Osteoblast (primary cell): Measurements from ENCODE around the gene RPS14. TPM values are rescaled to one million over a fixed set of nuclear protein-coding genes. Genes with fewer than 3 reads are reported as not detected.

Experiments used
- DNase-seq: peaks from one replicate; pipeline ENCODE4 v3.0.0; 2011; ENCODE audit warnings: low spot score, mixed read lengths; ENCODE audit not compliant: insufficient read length; ENCODE audit errors: missing footprints
- H2AFZ ChIP-seq: 2 replicates; pipeline ENCODE4 v1.6.0; 2011; ENCODE audit warnings: mild to moderate bottlenecking, low read length
- H3K27ac ChIP-seq: 2 replicates; pipeline ENCODE4 v1.5.1; 2011; ENCODE audit warnings: mild to moderate bottlenecking, low read depth, low read length, moderate library complexity
- H3K27me3 ChIP-seq: 2 replicates; pipeline ENCODE4 v1.6.0; 2012; ENCODE audit warnings: mild to moderate bottlenecking, control low read depth, inconsistent platforms, low read length, moderate library complexity; ENCODE audit not compliant: insufficient read depth
- H3K36me3 ChIP-seq: 2 replicates; pipeline ENCODE4 v1.5.1; 2011; ENCODE audit warnings: mild to moderate bottlenecking, low read length, control low read depth, moderate library complexity; ENCODE audit not compliant: insufficient read depth
- H3K4me1 ChIP-seq: 2 replicates; pipeline ENCODE4 v1.5.1; 2011; ENCODE audit warnings: mild to moderate bottlenecking, low read length, control low read depth, moderate library complexity; ENCODE audit not compliant: insufficient read depth
- H3K4me2 ChIP-seq: 2 replicates; pipeline ENCODE4 v1.6.0; 2011; ENCODE audit warnings: mild to moderate bottlenecking, low read length; ENCODE audit not compliant: insufficient read depth
- H3K4me3 ChIP-seq: fragments of 200-600 bp; sonication (generic); 3 replicates; pipeline ENCODE4 v1.5.1; 2012; ENCODE audit warnings: mild to moderate bottlenecking, low read length, inconsistent platforms; ENCODE audit not compliant: insufficient read depth
- H3K79me2 ChIP-seq: 2 replicates; pipeline ENCODE4 v1.6.0; 2012; ENCODE audit warnings: mild to moderate bottlenecking, low read length, control low read depth, inconsistent platforms; ENCODE audit not compliant: insufficient read depth
- H3K9me3 ChIP-seq: 2 replicates; pipeline ENCODE4 v1.5.1; 2011; ENCODE audit warnings: low read depth, low read length, control low read depth
- H4K20me1 ChIP-seq: 2 replicates; pipeline ENCODE4 v1.6.0; 2012; ENCODE audit warnings: mild to moderate bottlenecking, low read length, control low read depth; ENCODE audit not compliant: insufficient read depth
- total RNA-seq: library from RNA; depleted of rRNA; stranded (reverse); fragments of >200 nt; gene quantifications from 2 replicates; pipeline ENCODE4 v1.2.3, GENCODE V29; 2012
- TF ChIP-seq, protein P1 (sequence below): IDR thresholded peaks from 2 replicates; pipeline ENCODE4 v1.5.1; 2011; ENCODE audit warnings: mild to moderate bottlenecking, low read depth, low read length, moderate library complexity; ENCODE audit errors: extremely low read depth

RPS14 gene
- total RNA-seq, 1 donor = 1,720 TPM

DNA sequence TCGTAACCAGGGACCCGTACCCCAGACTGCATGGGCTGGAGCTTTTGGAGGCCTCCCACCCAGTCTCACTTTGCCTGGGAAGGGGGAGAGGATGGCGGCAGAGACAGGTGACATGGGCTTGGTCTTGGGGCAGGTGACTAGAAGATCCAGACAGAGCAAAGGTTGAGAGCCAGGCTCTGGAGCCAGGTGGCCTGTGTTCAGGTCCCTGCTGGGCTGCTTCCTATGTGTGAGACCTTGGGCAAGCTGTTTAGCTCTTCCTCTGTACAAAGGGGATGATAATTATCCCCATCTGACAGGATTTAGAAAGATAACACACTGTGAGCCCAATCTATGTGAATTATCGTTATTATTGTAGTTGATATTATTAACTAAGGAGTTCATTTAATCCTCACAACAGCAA lies 42.3 kb upstream of the RPS14 start:
- H4K20me1 ChIP-seq = peaks cover 57% of the 10 kb centered on the region
- no peak overlapping the region for H3K4me2 ChIP-seq
- TF ChIP-seq, protein P1, sequence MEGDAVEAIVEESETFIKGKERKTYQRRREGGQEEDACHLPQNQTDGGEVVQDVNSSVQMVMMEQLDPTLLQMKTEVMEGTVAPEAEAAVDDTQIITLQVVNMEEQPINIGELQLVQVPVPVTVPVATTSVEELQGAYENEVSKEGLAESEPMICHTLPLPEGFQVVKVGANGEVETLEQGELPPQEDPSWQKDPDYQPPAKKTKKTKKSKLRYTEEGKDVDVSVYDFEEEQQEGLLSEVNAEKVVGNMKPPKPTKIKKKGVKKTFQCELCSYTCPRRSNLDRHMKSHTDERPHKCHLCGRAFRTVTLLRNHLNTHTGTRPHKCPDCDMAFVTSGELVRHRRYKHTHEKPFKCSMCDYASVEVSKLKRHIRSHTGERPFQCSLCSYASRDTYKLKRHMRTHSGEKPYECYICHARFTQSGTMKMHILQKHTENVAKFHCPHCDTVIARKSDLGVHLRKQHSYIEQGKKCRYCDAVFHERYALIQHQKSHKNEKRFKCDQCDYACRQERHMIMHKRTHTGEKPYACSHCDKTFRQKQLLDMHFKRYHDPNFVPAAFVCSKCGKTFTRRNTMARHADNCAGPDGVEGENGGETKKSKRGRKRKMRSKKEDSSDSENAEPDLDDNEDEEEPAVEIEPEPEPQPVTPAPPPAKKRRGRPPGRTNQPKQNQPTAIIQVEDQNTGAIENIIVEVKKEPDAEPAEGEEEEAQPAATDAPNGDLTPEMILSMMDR = no peak
- peak overlapping the region; percentile 91 for H3K27ac ChIP-seq
- no peaks in the 10 kb centered on the region for H3K27me3 ChIP-seq
- no peaks in the 10 kb centered on the region for H3K9me3 ChIP-seq
- peaks cover 41% of the 10 kb centered on the region for H3K36me3 ChIP-seq
- H3K4me3 ChIP-seq = no peak overlapping the region
- DNase-seq = no peak
- H3K79me2 ChIP-seq = peaks cover 92% of the 10 kb centered on the region
- H3K4me1 ChIP-seq = peaks cover 71% of the 10 kb centered on the region
- H2AFZ ChIP-seq = no peak overlapping the region

DNA sequence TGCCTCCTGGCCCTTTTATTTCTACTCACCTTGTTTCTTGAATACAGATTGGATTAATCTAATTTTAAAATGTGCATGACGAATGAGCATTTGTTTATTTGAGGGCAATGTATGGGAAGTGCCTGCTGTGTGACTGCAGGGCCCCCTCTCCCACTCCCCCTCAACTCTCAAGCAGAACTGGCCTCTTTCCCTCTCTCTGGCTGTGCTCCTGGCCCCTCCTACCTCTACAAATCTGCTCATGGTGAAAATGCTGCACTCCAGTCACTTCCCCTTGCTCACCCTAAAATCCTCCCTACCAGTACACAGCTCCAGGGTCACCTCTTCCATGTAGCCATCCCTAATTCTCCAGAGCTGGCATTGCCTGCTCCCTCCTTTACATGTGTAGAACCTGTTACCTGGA lies 41.2 kb upstream of the RPS14 start:
- H3K27ac ChIP-seq = peak overlapping the region; percentile 91
- H3K4me1 ChIP-seq = peaks cover 61% of the 10 kb centered on the region
- H4K20me1 ChIP-seq = peaks cover 51% of the 10 kb centered on the region
- peak overlapping the region; percentile 76 for H3K4me2 ChIP-seq
- DNase-seq = peak; percentile 14
- no peak overlapping the region for H2AFZ ChIP-seq
- TF ChIP-seq, protein P1 = no peak
- peaks cover 88% of the 10 kb centered on the region for H3K79me2 ChIP-seq
- H3K36me3 ChIP-seq = peaks cover 34% of the 10 kb centered on the region
- H3K4me3 ChIP-seq = peak overlapping the region; percentile 18
- H3K9me3 ChIP-seq = no peaks in the 10 kb centered on the region
- H3K27me3 ChIP-seq = no peaks in the 10 kb centered on the region

DNA sequence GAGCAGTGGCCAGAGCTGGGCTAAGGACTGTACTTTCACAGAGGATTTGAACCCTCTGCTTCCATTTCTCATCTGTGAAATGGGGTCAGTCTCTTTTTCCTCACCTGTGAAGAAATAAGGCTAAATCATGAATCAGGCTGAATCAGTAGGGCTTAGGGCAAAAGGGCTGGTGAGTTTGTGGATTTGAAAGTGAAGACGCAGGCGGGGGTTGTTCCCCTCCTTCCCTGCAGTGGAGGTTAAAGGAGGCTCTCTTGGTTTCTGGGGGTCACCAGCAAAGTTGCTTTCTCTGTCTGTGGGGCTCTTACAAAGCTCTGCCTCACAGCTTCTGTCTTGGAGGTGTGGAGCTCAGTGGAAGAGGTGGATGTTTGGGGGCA lies 40.7 kb upstream of the RPS14 start:
- Histone ChIP-seq H3K9me3 (no peaks in the 10 kb centered on the region), H3K79me2 (peaks cover 89% of the 10 kb centered on the region), H3K4me1 (peaks cover 61% of the 10 kb centered on the region), H3K4me2 (peak overlapping the region; percentile 76), H3K4me3 (peak overlapping the region; percentile 96), H2AFZ (no peak overlapping the region), H4K20me1 (peaks cover 49% of the 10 kb centered on the region), H3K27ac (peak overlapping the region; percentile 91), H3K27me3 (no peaks in the 10 kb centered on the region), H3K36me3 (peaks cover 32% of the 10 kb centered on the region)
- TF ChIP-seq, protein P1 = no peak
- peak; percentile 53 for DNase-seq

GRCh38 chr5:150489360-150490295 lies 40.1 kb upstream of the RPS14 start:
- peaks cover 61% of the 10 kb centered on the region for H3K4me1 ChIP-seq
- H3K4me3 ChIP-seq = peak overlapping the region; percentile 96
- peak; percentile 90 for DNase-seq
- peaks cover 49% of the 10 kb centered on the region for H4K20me1 ChIP-seq
- H3K9me3 ChIP-seq = no peaks in the 10 kb centered on the region
- H3K27me3 ChIP-seq = no peaks in the 10 kb centered on the region
- TF ChIP-seq, protein P1 = no peak
- peaks cover 32% of the 10 kb centered on the region for H3K36me3 ChIP-seq
- peaks cover 92% of the 10 kb centered on the region for H3K79me2 ChIP-seq
- H3K4me2 ChIP-seq = peak overlapping the region; percentile 76
- H3K27ac ChIP-seq = peak overlapping the region; percentile 91
- no peak overlapping the region for H2AFZ ChIP-seq
